A673 (cell line): ENCODE measurements around the gene CAV3. TPM values are rescaled to one million over a fixed set of nuclear protein-coding genes. Genes with fewer than 3 reads are reported as not detected.

Experiments
- BruUV-seq: library from RNA; stranded (reverse); fragments of 400-500 nt; replicated peaks from 2 replicates; lab custom pipeline; 2021; lab: Mats Ljungman, UMichigan
- CTCF ChIA-PET: fragments of 300-600 bp; sonication (Branson Sonifier 250); formaldehyde crosslinking; loops from one replicate; lab custom pipeline; 2022; ENCODE audit warnings: antibody characterized with exemption; lab: Charles Lee
- POLR2A ChIA-PET: fragments of 300-600 bp; sonication (Branson Sonifier 250); formaldehyde crosslinking; loops from one replicate; lab custom pipeline; 2022; ENCODE audit warnings: antibody characterized with exemption; ENCODE audit not compliant: low non-redundant PET; lab: Charles Lee
- DNase-seq: peaks from one replicate; pipeline ENCODE4 v3.0.0-alpha.2; 2015; ENCODE audit warnings: low spot score
- H3K27ac ChIP-seq: fragments of 200-600 bp; sonication (generic); 2 replicates; pipeline ENCODE4 v1.5.1; 2016; ENCODE audit warnings: mixed run types, low read depth, mild to moderate bottlenecking, mixed read lengths, antibody characterized with exemption, low read length; ENCODE audit not compliant: poor library complexity, severe bottlenecking
- H3K27me3 ChIP-seq: fragments of 200-600 bp; sonication (generic); replicated peaks from 2 replicates; pipeline ENCODE4 v1.6.1; 2017; ENCODE audit warnings: mixed run types, low read depth, mild to moderate bottlenecking, mixed read lengths, antibody characterized with exemption, low read length; ENCODE audit not compliant: insufficient read depth, poor library complexity
- H3K36me3 ChIP-seq: fragments of 200-600 bp; sonication (generic); 2 replicates; pipeline ENCODE4 v1.6.1; 2016; ENCODE audit warnings: mixed run types, mild to moderate bottlenecking, mixed read lengths, antibody characterized with exemption, low read length; ENCODE audit not compliant: insufficient read depth, poor library complexity, severe bottlenecking
- H3K4me1 ChIP-seq: fragments of 200-600 bp; sonication (generic); 2 replicates; pipeline ENCODE4 v1.6.1; 2017; ENCODE audit warnings: mixed run types, mild to moderate bottlenecking, mixed read lengths, antibody characterized with exemption, low read length; ENCODE audit not compliant: insufficient read depth, poor library complexity, severe bottlenecking
- H3K4me3 ChIP-seq: fragments of 200-600 bp; sonication (generic); 2 replicates; pipeline ENCODE4 v1.5.1; 2016; ENCODE audit warnings: low read depth, mixed run types, mild to moderate bottlenecking, mixed read lengths, low read length; ENCODE audit not compliant: poor library complexity, severe bottlenecking
- H3K9me3 ChIP-seq: fragments of 200-600 bp; sonication (generic); 2 replicates; pipeline ENCODE4 v1.6.1; 2016; ENCODE audit warnings: mixed run types, low read depth, mild to moderate bottlenecking, mixed read lengths, antibody characterized with exemption, low read length; ENCODE audit not compliant: poor library complexity, severe bottlenecking
- CTCF ChIP-seq: fragments of 300-800, 200-600 bp; sonication (generic); conservative IDR thresholded peaks from 2 replicates; pipeline ENCODE4 v1.5.1; 2017; ENCODE audit warnings: low read depth, mild to moderate bottlenecking, antibody characterized with exemption, low read length, moderate library complexity, mixed read lengths
- EZH2 ChIP-seq: fragments of 200-600 bp; sonication (generic); IDR thresholded peaks from 2 replicates; pipeline ENCODE4 v1.6.1; 2017; ENCODE audit warnings: borderline replicate concordance, low read depth, mild to moderate bottlenecking, mixed read lengths, antibody characterized with exemption, low read length; ENCODE audit not compliant: poor library complexity, severe bottlenecking
- intact Hi-C: fragments of 100-400 bp; cut with micrococcal nuclease; formaldehyde crosslinking; loops from one replicate; pipeline ENCODE4 v1.10.0; 2022; ENCODE audit not compliant: unreplicated experiment
- total RNA-seq: library from RNA; stranded (reverse); gene quantifications from 2 replicates; pipeline ENCODE4 v1.2.3, GENCODE V29; 2021

Gene CAV3
- total RNA-seq, 1 experiment from 2014 or later, result not detected

- H3K4me3 ChIP-seq, result no peak overlapping the region
- no TSS peak for BruUV-seq
- DNase-seq, result no peak
- H3K27ac ChIP-seq, result no peak overlapping the region
- POLR2A ChIA-PET, result no interaction called here
- no peaks in the 10 kb centered on the region for H3K36me3 ChIP-seq
- H3K9me3 ChIP-seq, result no peaks in the 10 kb centered on the region
- TF ChIP-seq CTCF (no peak), EZH2 (no peak)
- no peaks in the 10 kb centered on the region for H3K27me3 ChIP-seq
- CTCF ChIA-PET, result no interaction called here
- intact Hi-C loops, result no loop called here
- H3K4me1 ChIP-seq, result no peaks in the 10 kb centered on the region
Observed at GRCh38 chr3:8736436-8736835, 2.8 kb downstream of the CAV3 start.

GRCh38 chr3:8737301-8737700 lies 3.7 kb downstream of the CAV3 start:
- POLR2A ChIA-PET, result no interaction called here
- no peak for DNase-seq
- Histone ChIP-seq H3K4me1 (no peaks in the 10 kb centered on the region), H3K27ac (no peak overlapping the region), H3K4me3 (no peak overlapping the region), H3K9me3 (no peaks in the 10 kb centered on the region), H3K27me3 (no peaks in the 10 kb centered on the region), H3K36me3 (no peaks in the 10 kb centered on the region)
- no TSS peak for BruUV-seq
- intact Hi-C loops, result no loop called here
- CTCF ChIA-PET, result no interaction called here
- TF ChIP-seq EZH2 (no peak), CTCF (no peak)

- Histone ChIP-seq H3K36me3 (no peaks in the 10 kb centered on the region), H3K27ac (no peak overlapping the region), H3K9me3 (no peaks in the 10 kb centered on the region), H3K4me1 (no peaks in the 10 kb centered on the region), H3K27me3 (no peaks in the 10 kb centered on the region), H3K4me3 (no peak overlapping the region)
- no TSS peak for BruUV-seq
- POLR2A ChIA-PET, result no interaction called here
- no peak for DNase-seq
- TF ChIP-seq CTCF, result no peak
- TF ChIP-seq EZH2, result no peak
- CTCF ChIA-PET, result no interaction called here
- intact Hi-C loops, result no loop called here
Observed at GRCh38 chr3:8737823-8738222, 4.2 kb downstream of the CAV3 start.
